H7 (cell line): ENCODE measurements around the gene METTL25. TPM values are rescaled to one million over a fixed set of nuclear protein-coding genes. Genes with fewer than 3 reads are reported as not detected.

Source experiments
- DNase-seq: peaks from one replicate; pipeline ENCODE4 v3.0.0; 2012
- H3K27me3 ChIP-seq: 2 replicates; pipeline ENCODE4 v1.6.0; 2011; ENCODE audit warnings: mild to moderate bottlenecking, low read length; ENCODE audit not compliant: control insufficient read depth, insufficient read depth
- H3K36me3 ChIP-seq: replicated peaks from 2 replicates; pipeline ENCODE4 v1.5.1; 2011; ENCODE audit warnings: low read length; ENCODE audit not compliant: control insufficient read depth, insufficient read depth
- H3K4me3 ChIP-seq: 2 replicates; pipeline ENCODE4 v1.5.1; 2011; ENCODE audit warnings: low read depth, mild to moderate bottlenecking, control low read depth, low read length, moderate library complexity; ENCODE audit not compliant: insufficient read depth
- total RNA-seq: library from RNA; depleted of rRNA; stranded (reverse); fragments of >200 nt; shearing (Covaris generic); gene quantifications from 2 replicates; pipeline ENCODE4 v1.2.3, GENCODE V29; 2014; rRNA removed

The METTL25 gene
- total RNA-seq, 1 experiment from 2014 or later, result 6.0 TPM

DNA sequence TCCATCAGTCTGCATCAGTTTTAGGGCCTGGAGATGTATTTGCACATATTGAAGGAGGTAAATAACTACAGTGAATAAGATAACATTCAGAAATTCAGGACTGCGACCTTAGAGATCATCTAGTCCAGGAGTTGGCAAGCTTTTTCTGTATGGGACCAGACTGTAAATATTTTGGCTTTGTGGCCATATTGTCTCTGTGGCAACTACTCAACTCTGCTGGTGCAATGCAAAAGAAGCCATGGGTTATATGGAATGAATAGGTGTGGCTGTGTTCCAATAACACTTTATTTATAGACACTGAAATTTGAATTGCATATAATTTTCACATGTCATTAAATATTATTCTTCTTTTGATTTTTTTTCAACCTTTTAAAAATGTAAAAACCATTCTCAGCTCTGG, 156.6 kb downstream of the METTL25 start:
- H3K36me3 ChIP-seq, result no peaks in the 10 kb centered on the region
- DNase-seq, result no peak
- no peak overlapping the region for H3K4me3 ChIP-seq
- no peaks in the 10 kb centered on the region for H3K27me3 ChIP-seq

DNA sequence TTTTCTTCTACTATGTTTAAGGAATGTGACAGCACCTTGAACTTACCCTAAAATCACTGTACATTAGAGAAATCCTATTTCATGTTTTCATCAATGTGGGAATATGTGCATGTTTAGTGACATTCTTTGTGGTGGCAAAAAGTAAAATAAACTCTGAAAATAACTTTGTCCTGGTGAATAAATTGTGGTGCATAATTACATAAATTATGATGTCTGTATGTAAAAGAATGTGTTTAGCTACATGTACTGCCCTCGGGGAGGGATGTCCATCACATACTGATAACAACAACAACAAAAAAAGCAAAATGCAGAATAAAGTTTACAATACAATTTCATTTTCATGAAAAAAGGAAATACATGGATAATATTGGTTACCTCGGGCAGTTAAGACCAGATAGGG, 157.3 kb downstream of the METTL25 start:
- DNase-seq, result no peak
- no peak overlapping the region for H3K4me3 ChIP-seq
- no peaks in the 10 kb centered on the region for H3K36me3 ChIP-seq
- H3K27me3 ChIP-seq, result no peaks in the 10 kb centered on the region

DNA sequence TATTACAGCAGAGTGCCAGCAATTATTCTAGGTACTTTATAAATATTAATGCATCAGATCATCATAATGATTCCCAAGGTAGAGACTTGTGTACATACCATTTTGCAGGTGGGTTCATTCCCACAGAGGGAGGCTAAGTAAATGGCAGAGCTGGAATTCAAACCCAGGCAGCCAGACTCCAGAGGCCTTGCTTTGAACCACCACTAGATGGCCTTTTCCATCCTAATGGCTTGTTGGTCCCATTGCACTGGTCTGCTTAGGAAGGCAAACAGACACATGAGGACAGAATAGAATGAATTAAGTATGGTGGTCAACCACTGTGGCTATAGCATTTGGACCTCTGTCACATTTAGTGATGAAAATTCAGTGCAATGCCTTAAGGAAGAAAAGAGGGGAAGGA, 158.7 kb downstream of the METTL25 start:
- no peak overlapping the region for H3K4me3 ChIP-seq
- H3K36me3 ChIP-seq, result no peaks in the 10 kb centered on the region
- peak; percentile 0 for DNase-seq
- H3K27me3 ChIP-seq, result no peaks in the 10 kb centered on the region

DNA sequence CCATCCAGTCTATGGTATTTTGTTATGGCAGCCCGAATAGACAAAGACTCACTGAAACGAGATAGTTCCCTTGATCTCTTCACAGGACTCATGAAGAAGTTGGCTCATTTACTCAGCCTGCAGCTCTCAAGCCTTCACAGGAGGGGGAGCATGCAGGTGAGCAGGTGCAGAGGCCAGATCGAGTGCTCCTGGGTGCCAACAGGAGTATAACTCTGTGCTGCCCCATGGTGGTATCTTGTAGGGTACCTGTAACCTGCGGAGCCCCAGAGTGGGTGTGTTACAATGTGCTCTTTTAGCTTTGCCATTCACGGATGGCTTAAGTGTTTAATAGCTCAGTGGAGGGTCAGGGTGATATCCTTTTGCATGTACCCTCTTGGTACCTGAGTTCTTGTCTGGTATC, 159.5 kb downstream of the METTL25 start:
- DNase-seq, result no peak
- Histone ChIP-seq H3K4me3 (no peak overlapping the region), H3K27me3 (no peaks in the 10 kb centered on the region), H3K36me3 (no peaks in the 10 kb centered on the region)

DNA sequence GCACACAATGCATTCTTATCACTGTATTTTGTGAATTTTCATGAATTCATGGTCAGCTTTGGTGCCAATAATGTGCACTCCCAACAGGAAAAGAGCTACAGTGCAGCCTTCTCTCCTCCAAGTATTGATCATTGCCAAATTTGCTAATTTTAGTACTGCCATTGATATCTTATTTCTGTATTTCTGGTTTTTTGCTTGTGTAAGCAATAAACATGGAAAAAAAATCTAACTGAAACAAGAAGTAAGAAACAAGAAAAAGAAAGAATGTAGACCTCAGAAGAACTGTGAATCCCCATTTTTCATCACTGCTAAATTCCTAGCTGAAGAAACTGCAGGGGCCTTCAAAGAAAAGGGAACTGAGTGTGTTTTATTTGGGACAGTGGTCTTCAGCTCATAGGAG, 161.2 kb downstream of the METTL25 start:
- Histone ChIP-seq H3K36me3 (no peaks in the 10 kb centered on the region), H3K27me3 (no peaks in the 10 kb centered on the region), H3K4me3 (no peak overlapping the region)
- no peak for DNase-seq

DNA sequence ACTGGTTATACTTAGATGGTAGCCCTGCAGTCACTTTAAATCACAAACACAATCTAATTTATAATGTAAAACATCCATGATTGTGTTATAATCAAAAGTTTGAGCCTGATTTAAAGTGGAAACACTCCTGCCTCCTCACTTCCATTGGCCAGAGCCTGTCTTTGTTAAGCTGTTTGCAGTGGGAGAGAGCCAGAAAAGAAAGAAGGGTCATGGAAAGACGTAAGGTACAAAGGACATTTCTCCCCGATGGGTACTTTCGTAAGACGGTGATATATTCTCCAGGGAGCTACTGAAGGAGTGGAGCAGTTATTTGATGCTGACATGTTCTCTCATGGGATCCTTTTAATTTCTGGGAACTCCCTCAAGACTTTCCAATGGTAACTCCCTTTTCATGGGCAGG, 164.0 kb downstream of the METTL25 start:
- DNase-seq, result no peak
- no peaks in the 10 kb centered on the region for H3K27me3 ChIP-seq
- no peaks in the 10 kb centered on the region for H3K36me3 ChIP-seq
- H3K4me3 ChIP-seq, result no peak overlapping the region

DNA sequence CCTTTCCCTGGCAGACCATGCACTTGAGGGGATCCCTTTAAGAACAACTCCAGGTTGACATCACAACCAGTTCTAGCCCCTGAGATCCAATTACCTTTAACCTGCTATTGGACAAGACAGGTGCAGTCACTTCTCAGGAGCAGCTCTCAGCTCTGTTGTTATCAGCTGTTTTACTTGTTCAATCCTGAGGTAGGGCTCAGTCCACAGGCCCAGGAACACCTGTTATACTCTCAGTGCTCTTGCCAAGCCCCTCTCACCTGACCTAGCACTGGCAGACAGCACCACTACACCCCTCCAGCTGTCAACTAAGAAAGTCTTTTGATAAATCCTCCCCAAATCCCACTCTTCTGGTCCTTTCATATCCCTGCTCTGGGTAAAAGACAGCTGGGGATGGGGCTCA, 164.4 kb downstream of the METTL25 start:
- no peaks in the 10 kb centered on the region for H3K36me3 ChIP-seq
- DNase-seq, result no peak
- no peak overlapping the region for H3K4me3 ChIP-seq

DNA sequence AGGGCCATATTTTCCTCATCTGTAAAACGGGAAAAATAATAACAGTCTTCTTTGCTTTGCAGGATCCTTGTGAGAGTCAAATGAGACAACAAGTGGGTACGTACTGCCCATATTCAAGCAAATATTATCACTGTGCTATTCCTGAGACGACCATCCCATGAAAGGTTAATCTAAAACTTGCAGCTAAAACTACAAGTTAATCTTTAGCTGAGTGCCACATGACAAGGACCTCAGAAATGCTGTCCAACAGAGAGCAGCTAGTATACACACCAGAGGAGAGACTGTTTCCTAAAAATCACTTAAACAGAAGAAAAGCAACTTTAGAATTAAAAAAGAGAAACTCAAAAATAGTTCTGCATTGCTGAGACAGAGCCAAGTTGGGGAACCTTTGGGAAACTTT, 165.7 kb downstream of the METTL25 start:
- Histone ChIP-seq H3K4me3 (no peak overlapping the region), H3K27me3 (no peaks in the 10 kb centered on the region), H3K36me3 (no peaks in the 10 kb centered on the region)
- DNase-seq, result no peak

More for the DNA sequence above, 164.4 kb downstream of the METTL25 start:
- H3K27me3 ChIP-seq, result no peaks in the 10 kb centered on the region

DNA sequence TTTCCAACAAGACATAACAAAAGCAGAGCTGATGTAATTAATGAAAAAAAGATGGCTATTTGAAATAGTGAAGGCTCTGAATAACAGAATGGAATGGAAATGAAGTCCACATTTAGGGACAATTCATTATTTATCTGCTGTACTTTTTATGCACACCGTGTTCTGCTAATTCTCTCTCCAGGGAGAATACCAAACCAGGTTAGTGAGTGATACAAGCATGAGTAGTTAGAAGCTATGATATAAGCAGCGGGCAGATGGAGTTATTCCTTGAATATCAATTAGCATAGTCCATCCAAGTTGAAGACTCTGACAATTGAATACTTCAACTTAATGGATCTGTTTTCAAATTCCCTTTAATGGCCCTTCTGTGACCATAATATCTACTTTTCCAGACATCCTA, 166.3 kb downstream of the METTL25 start:
- Histone ChIP-seq H3K36me3 (no peaks in the 10 kb centered on the region), H3K27me3 (no peaks in the 10 kb centered on the region), H3K4me3 (no peak overlapping the region)
- no peak for DNase-seq

DNA sequence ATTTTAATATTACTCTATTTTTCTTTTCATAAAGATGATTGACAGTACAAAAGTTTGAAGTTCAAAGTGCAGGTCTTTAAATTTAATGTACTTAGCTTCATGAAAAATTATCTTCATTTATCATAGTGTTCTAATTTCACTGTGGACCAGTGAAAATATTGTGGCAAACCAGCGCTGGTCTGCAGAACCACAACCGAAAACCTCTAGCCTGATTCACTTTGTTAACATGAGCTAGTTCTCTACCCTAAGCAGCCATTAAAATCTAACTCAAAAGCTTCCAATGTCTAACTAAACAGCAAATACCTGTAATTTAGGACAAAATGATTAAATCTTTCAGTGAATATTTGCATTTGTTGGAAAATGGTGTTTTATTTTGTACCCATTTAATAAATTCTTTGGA, 167.3 kb downstream of the METTL25 start:
- H3K27me3 ChIP-seq, result no peaks in the 10 kb centered on the region
- no peaks in the 10 kb centered on the region for H3K36me3 ChIP-seq
- H3K4me3 ChIP-seq, result no peak overlapping the region
- DNase-seq, result no peak

DNA sequence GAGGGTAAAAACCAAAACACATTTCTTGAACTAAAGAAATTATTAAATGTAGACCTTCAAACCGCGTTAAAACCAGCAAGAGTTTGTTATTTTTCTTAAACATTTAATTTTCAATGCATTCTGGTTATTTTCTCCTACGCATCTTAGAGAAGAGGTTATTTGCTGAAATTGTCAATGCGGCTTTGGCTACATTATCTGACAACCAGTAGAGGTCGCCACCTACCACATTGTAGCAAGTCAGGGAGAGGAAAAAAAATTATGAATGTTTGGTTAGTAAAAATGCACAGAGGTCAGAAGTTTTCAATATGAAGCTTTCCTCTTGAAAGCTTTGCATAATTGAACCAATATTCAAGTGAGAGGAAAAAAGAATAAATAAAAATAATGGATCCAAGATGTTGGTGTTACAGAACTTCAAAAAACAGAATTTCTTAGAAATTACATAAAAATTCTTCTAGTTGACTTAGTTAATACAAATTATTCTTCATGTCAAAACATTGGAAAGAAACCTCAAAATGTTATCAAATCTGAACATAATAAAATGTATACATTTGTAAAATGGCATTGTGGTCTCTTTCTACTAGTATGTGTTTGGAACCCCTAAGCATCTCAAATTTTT, 168.9 kb downstream of the METTL25 start:
- Histone ChIP-seq H3K36me3 (no peaks in the 10 kb centered on the region), H3K27me3 (no peaks in the 10 kb centered on the region), H3K4me3 (no peak overlapping the region)
- DNase-seq, result peak; percentile 3

Other genes with a start within 250 kb of the METTL25 start
- 45.1 and 60.2 TPM in 2 replicates for gene CCDC59, start 142 bp upstream of the METTL25 start, total RNA-seq